M059J (cell line): ENCODE data around the gene NCK2. TPM values are rescaled to one million over a fixed set of nuclear protein-coding genes. Genes with fewer than 3 reads are reported as not detected.

ENCODE experiments used
- DNase-seq: peaks from one replicate; pipeline ENCODE4 v3.0.0-alpha.2; 2012; ENCODE audit warnings: low read depth
- total RNA-seq: library from RNA; depleted of rRNA; stranded (reverse); fragments of >200 nt; shearing (Covaris generic); gene quantifications from 2 replicates; pipeline ENCODE4 v1.2.3, GENCODE V29; 2014

NCK2 gene
- total RNA-seq, 1 experiment from 2014 or later, result 16.4 TPM

DNA sequence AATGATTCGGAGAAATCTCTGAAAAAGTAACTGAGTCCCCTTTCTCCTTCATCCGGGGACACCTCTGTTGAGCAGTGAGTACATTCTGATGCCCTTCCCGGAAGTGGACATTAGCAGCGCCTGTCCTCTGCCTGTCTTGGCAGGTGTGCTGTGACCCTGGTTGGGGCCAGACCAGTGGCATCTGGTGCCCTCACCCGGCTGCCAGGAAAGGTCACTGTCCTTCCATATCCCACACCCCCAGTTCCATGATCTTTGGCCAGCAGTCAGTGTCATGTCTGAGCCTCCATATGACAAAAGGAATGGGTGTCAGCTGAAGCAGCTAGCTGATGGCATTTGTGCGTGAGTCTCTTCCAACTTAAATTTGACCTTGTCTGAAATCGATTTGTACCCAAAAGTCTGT, 128.1 kb downstream of the NCK2 start:
- DNase-seq, result no peak

DNA sequence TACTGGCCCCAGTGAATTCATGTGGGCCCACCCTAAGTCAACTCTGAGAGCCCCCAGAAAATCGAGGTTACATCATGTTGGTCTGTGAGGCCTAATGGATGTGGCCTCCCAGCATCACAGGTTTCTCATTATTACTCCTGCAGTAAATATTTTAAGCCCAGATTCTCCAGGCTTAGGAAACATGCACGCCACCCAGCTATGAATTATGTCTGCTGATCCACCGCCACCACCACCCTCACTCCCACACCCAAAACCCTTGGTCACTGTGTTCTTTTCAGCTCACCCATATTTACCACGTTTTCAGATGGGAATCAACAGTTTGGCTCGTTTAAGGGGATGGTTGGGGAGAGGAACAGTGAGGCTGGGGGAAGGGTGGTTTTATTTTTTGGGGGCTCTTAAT, 128.6 kb downstream of the NCK2 start:
- DNase-seq, result no peak

GRCh38 chr2:105873721-105874120, 129.0 kb downstream of the NCK2 start:
- DNase-seq, result peak; percentile 81

- no peak for DNase-seq
Measured at GRCh38 chr2:105874466-105874865, 129.8 kb downstream of the NCK2 start.

DNA sequence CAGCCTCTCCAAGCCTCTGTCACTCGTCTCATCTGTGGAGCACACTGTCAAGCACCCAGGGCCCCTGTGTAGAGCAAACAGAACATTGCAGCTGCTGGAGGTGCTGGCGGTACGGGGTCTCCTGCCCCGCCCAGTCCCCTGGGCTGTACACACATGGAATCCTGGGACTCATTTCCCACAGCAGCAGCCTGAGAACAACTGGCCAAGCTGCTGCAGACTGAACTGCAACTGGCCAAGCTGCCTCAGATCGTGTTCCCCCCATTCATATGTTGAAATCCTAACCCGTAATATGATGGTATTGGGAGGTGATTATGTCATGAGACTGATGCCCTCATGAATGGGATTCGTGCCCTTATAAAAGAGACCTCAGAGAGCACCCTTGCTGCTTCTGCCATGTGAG, 130.5 kb downstream of the NCK2 start:
- DNase-seq, result no peak

DNA sequence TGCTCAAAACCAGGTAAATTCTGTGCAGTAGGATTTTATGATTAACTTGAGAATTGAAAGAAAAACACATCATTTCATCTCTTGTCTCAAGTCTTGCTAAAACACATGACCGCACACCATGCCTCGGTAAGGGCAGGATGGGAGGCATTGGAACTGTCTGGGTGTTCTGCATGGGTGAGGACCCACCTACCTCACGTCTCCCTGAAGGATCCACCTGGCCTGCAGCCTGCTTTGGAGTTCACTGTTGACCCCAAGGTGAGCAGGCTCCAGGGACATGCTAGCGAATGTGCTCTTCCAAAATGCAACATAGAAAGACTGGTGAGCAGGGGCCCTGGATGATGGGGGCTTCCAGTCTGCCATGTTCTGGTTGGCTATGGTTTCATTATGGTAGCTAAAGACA, 131.5 kb downstream of the NCK2 start:
- DNase-seq, result no peak

DNA sequence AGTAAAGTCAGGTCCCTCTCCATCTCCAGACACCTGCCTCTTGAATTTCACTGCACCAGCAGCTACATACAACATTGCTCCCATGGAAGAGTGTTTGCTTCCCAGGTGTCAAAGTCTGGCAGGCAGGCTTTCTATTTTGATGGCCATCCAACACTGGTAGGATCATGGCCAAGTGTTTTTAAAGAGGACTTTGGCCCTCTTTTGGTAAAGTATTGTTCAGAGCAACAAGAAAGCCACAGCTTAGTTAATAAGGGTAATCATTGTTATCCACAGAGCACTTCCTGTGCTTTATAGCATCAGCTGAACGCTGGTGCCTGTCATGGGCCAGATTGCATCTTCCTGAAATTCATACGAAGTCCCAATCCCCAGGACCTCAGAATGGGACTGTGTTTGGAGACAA, 133.2 kb downstream of the NCK2 start:
- DNase-seq, result no peak

DNA sequence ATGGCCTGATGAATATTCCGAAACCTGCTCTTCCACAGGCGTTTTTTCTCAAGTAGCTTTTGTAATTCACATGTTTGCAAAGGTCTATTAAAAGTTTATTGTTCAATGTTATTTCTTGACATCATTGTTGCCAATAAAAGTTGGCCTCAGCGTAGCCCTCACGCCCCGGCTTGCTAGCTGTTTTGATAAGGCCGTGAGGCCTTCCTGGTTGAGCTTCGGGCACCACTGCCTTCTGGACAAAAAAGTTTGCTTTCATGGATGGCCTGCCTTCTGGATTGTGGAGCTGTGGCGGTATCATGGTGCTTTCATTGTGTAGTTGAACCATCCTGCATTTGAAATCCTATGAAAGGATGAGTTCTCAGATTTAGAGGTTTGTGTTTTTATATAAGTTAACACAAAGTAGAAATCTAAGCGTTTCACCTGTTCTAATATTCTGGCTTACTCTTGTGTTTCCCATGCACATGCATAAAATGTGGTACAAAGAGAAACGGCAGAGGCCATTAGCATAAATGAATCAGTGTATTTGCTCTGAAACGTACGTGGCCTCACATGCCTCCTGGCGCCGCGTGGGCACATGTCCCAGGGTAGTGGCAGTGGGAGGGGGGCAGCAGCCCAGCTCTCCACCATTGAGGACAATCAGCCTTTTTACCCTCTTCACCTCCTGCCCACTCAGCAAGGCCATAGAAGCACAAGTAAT, 134.5 kb downstream of the NCK2 start:
- DNase-seq, result no peak

DNA sequence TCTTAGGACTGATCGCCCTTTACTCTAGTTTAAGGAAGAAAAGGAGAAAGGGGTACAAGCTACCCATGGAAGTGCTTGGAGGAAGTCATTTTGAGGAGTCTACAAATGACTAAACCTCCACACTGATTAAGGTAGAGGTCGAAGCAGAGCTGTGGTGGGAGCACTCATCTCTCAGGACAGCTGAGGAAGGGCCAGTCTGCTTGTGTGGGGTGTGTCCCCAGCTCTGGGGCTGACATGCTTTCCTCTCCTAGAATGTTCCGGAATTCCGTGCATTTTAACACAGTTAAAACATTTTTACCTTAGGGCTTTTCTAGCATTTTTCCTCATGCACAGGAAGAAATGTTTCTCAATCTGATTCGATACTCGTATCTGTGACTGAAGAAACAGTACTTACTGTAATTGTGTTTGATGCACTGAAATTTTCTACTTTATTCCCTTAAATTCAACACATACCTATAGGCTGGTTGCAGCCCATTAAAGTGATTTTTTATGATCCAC, 135.1 kb downstream of the NCK2 start:
- DNase-seq, result no peak

DNA sequence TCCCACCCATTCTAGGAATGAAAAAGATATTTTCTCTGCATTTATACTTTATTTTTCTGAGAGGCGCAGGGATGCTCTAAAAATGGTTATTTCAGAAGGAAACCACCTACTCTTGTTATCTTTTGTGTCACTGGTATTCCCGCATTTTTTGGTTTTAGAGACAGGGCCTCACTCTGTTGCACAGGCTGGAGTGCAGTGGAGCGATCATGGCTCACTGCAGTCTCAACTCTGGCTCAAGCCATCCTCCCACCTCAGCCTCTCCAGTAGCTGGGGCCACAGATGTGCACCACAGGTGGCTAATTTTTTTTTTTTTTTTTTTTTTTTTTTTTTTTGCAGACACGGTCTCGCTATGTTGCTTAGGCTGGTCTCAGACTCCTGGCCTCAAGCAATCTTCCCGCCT, 135.9 kb downstream of the NCK2 start:
- DNase-seq, result no peak

DNA sequence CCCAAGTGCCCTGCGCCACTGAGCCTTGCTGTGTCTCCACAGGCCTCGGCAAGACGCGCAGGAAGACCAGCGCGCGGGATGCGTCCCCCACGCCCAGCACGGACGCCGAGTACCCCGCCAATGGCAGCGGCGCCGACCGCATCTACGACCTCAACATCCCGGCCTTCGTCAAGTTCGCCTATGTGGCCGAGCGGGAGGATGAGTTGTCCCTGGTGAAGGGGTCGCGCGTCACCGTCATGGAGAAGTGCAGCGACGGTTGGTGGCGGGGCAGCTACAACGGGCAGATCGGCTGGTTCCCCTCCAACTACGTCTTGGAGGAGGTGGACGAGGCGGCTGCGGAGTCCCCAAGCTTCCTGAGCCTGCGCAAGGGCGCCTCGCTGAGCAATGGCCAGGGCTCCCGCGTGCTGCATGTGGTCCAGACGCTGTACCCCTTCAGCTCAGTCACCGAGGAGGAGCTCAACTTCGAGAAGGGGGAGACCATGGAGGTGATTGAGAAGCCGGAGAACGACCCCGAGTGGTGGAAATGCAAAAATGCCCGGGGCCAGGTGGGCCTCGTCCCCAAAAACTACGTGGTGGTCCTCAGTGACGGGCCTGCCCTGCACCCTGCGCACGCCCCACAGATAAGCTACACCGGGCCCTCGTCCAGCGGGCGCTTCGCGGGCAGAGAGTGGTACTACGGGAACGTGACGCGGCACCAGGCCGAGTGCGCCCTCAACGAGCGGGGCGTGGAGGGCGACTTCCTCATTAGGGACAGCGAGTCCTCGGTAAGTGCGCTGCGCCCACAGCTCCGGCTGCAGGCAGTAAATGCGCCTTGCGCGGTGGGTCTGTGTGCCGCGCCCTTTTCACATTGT, 136.8 kb downstream of the NCK2 start:
- no peak for DNase-seq

GRCh38 chr2:105882341-105882740, 137.6 kb downstream of the NCK2 start:
- DNase-seq, result no peak

GRCh38 chr2:105882920-105883435, 138.3 kb downstream of the NCK2 start:
- DNase-seq, result no peak

- DNase-seq, result no peak
Measured at GRCh38 chr2:105883911-105884694, 139.4 kb downstream of the NCK2 start.

DNA sequence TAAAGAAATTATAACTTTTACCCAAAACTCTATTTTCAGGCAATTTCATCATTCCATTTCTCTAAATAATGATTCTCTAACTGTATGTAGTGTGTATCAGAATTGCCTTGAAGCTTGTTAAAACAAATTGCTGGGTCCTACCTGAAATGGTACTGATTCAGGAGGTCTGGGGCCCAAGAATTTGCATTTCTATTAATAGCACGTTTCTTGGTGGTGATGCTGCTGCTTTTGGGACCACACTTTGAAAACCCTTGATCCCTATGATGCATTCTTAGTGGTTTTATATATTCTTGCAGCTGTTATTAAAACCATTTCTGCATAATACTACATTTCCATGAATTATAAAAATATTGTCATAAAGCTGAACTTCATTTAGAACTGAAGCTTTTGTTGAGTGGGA, 140.7 kb downstream of the NCK2 start:
- no peak for DNase-seq

- DNase-seq, result peak; percentile 14
Measured at GRCh38 chr2:105886029-105886454, 141.3 kb downstream of the NCK2 start.

DNA sequence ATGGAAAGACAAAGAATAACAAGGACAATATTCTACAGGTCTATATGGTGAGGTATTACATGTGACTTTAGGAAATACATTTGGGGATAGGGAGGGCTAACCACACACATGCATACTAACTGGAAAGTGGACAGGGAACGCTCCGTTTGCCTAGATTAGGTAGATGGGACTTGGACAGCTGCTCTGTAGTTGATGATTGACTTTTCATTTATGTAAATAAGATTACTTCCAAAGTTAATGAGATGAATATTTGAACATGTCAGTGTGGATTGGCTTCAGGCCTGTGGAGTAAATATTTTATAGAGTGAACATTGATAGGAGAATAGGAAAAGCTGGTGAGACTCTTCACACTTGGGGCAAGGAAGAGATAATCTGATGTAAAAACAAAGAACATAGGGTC, 142.0 kb downstream of the NCK2 start:
- no peak for DNase-seq

- DNase-seq, result no peak
Measured at GRCh38 chr2:105887256-105887655, 142.5 kb downstream of the NCK2 start.

DNA sequence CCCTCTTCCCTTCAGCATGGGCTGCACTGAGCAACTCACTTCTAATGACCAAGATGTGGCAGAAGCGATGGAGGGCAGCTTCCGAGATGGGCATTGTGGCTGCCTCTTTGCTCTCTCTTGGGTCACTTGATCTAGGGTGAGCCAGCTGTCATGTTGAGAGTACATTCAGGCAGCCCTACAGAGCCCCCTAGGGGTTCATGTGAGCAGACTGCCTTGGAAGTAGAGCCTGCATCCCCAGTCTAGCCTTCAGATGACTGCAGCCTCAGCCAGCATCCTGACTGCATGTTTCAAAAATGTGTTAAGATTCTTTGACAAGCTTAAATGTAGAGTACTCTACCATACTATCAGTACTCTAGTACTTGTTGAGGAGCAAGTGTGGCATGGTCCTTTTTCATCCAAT, 143.9 kb downstream of the NCK2 start:
- DNase-seq, result no peak

DNA sequence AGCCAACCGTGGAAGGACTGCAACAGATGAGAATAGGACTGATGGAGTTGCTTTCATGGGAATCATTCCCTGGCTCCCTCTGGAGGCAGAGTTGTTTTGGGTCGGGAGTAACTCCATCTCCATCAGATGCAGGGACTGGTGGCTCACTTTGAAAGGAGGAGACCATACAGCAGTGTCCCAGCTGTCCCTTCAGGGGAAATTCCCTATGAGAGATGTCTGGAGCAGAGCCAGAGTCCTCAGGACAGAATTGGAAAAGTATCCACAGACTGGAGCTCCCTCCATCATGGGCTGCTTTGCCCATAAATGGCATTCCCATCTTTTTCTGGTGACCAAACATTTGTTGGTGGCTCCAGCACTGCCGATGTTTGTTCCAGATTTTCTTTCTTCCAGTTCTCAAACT, 144.3 kb downstream of the NCK2 start:
- DNase-seq, result no peak

DNA sequence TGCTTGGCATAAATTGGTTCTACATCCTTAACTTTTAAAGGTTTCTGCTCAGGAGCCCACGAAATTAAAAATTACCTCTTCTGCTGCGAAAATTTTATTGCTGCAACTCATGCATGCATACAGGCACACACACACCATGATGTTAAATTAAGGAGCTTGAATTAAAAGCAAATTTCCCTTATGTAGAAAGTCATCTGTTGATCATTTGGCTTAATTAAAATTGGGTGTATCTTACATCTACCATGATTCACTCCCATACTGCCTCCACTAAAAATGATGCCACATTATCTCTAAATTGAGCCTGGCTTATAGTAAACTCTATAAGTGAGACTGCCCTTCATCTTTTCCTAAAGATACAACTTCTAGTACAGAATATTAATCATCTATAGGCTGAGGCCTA, 145.4 kb downstream of the NCK2 start:
- DNase-seq, result no peak

- DNase-seq, result no peak
Measured at GRCh38 chr2:105890856-105891255, 146.1 kb downstream of the NCK2 start.
